Glutamatergic neuron (in vitro differentiated cells): ENCODE data around the gene ST7L. TPM values are rescaled to one million over a fixed set of nuclear protein-coding genes. Genes with fewer than 3 reads are reported as not detected.
"Not testable (repeated sequence)": the region's sequence is repeated elsewhere in the genome, so short reads cannot be mapped to it uniquely, and the experiment has no call there.

Experiments
- DNase-seq: peaks from one replicate; pipeline ENCODE4 v3.0.0; 2022
- H3K27ac Mint-ChIP-seq: one replicate; pipeline ENCODE4 v1.8.0; 2020; ENCODE audit warnings: mild to moderate bottlenecking, mixed read lengths, inconsistent platforms; ENCODE audit not compliant: unreplicated experiment
- H3K27me3 Mint-ChIP-seq: one replicate; pipeline ENCODE4 v1.8.0; 2020; ENCODE audit warnings: mild to moderate bottlenecking, moderate library complexity, mixed read lengths, inconsistent platforms; ENCODE audit not compliant: unreplicated experiment
- H3K36me3 Mint-ChIP-seq: one replicate; pipeline ENCODE4 v1.8.0; 2020; ENCODE audit warnings: mild to moderate bottlenecking, mixed read lengths, inconsistent platforms; ENCODE audit not compliant: unreplicated experiment
- H3K4me1 Mint-ChIP-seq: one replicate; pipeline ENCODE4 v1.8.0; 2020; ENCODE audit warnings: mild to moderate bottlenecking, low read depth, mixed read lengths, inconsistent platforms; ENCODE audit not compliant: unreplicated experiment
- H3K4me3 Mint-ChIP-seq: one replicate; pipeline ENCODE4 v1.8.0; 2020; ENCODE audit warnings: mild to moderate bottlenecking, mixed read lengths, inconsistent platforms; ENCODE audit not compliant: unreplicated experiment
- H3K9me3 Mint-ChIP-seq: one replicate; pipeline ENCODE4 v1.8.0; 2020; ENCODE audit warnings: mild to moderate bottlenecking, moderate library complexity, mixed read lengths, inconsistent platforms; ENCODE audit not compliant: unreplicated experiment
- total RNA-seq: library from RNA; stranded (reverse); fragmentation: NEBNext Ultra II Directional; extraction: Animal tissue kit (Norgen Biotek cat#: 25700); gene quantifications from one replicate; pipeline ENCODE4 v1.2.1, GENCODE V29; 2021; ENCODE audit not compliant: unreplicated experiment
- TF ChIP-seq, protein P1 (sequence below): fragments of 200-600 bp; sonication (generic); IDR thresholded peaks from one replicate; pipeline ENCODE4 v1.5.0; 2021; ENCODE audit not compliant: partially characterized antibody, unreplicated experiment

The ST7L gene
- total RNA-seq, 1 donor from 2014 or later = 28.3 TPM

DNA sequence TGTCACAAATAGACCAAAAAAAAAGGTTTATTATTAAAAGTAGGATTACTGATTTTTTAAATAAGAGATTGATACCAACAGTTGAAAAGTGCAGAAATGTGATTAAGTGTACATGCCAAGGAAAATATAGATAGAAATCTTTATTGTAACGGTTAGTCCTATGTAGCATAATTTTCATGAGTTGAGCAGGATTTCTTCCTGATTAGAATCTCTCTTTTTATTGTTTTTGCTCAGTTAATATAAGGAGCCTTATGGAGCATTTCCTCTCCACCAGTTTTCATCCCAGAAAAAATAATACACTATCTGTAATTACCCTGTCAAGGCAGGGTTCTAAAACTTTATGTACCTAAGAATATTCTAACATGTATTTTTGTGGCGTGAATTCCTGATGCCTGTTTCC is 24.1 kb upstream of the ST7L start:
- no peak for DNase-seq
- Mint-ChIP-seq H3K9me3 (peaks cover 1% of the 10 kb centered on the region), H3K4me3 (no peak overlapping the region), H3K4me1 (peaks cover 2% of the 10 kb centered on the region), H3K27me3 (no peaks in the 10 kb centered on the region), H3K36me3 (peaks cover 4% of the 10 kb centered on the region), H3K27ac (no peak overlapping the region)
- TF ChIP-seq, protein P1, sequence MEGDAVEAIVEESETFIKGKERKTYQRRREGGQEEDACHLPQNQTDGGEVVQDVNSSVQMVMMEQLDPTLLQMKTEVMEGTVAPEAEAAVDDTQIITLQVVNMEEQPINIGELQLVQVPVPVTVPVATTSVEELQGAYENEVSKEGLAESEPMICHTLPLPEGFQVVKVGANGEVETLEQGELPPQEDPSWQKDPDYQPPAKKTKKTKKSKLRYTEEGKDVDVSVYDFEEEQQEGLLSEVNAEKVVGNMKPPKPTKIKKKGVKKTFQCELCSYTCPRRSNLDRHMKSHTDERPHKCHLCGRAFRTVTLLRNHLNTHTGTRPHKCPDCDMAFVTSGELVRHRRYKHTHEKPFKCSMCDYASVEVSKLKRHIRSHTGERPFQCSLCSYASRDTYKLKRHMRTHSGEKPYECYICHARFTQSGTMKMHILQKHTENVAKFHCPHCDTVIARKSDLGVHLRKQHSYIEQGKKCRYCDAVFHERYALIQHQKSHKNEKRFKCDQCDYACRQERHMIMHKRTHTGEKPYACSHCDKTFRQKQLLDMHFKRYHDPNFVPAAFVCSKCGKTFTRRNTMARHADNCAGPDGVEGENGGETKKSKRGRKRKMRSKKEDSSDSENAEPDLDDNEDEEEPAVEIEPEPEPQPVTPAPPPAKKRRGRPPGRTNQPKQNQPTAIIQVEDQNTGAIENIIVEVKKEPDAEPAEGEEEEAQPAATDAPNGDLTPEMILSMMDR = no peak

- H3K4me3 Mint-ChIP-seq, H3K4me1 Mint-ChIP-seq, H3K36me3 Mint-ChIP-seq, H3K9me3 Mint-ChIP-seq, H3K27me3 Mint-ChIP-seq: not testable (repeated sequence)
- DNase-seq = peak; percentile 38
- peak overlapping the region; percentile 77 for H3K27ac Mint-ChIP-seq
These were observed 21.5 kb upstream of the ST7L start for GRCh38 chr1:112640437-112640836.

- Mint-ChIP-seq H3K27ac (peak overlapping the region; percentile 73), H3K9me3 (peaks cover 3% of the 10 kb centered on the region)
- TF ChIP-seq, protein P1 = no peak
These were observed 19.1 kb upstream of the ST7L start for GRCh38 chr1:112638110-112638428.

DNA sequence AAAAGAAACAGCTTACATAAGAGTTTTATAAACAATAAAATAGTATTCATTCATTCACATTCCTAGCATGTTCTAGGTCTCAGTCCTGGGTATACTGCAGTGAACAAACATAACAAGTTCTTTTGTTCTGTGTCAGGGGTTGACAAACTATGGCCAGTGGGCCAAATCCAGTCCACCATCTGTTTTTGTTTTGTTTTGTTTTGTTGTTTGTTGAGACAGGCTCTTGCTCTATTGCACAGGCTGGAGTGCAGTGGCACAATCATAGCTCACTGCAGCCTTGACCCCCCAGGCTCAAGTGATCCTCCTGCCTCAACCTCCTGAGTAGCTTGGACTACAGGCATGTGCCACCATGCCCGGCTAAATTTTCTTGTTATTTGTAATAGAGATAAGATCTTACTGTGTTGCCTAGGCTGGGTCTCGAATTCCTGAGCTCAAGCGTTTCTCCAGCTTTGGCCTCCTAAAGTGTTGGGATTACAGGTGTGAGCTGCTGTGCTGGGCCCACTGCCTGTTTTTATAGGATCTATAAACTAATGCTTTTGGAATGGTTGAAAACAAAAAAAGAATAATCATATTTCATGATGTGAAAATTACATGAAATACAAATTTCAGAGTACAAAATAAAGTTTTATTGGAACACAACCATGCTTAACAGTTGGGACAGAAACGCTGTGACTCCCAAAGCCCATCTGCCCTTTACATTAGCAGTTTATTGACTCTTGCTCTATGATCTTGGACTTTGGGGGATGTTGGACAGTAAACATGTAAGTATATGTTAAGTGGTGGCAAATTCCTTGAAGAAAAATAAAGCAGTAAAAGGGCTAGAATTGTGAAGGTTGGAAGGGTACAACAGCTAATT is 18.5 kb upstream of the ST7L start:
- Mint-ChIP-seq H3K9me3 (peaks cover 3% of the 10 kb centered on the region), H3K4me1 (peaks cover 8% of the 10 kb centered on the region), H3K4me3 (no peak overlapping the region), H3K27me3 (peaks cover under 1% of the 10 kb centered on the region), H3K27ac (peak overlapping the region; percentile 73), H3K36me3 (peaks cover 4% of the 10 kb centered on the region)
- DNase-seq = no peak
- TF ChIP-seq, protein P1 = no peak

More at GRCh38 chr1:112638110-112638428, 19.1 kb upstream of the ST7L start:
- Mint-ChIP-seq H3K27me3 (no peaks in the 10 kb centered on the region), H3K4me1 (peaks cover 8% of the 10 kb centered on the region), H3K4me3 (no peak overlapping the region), H3K36me3 (peaks cover 4% of the 10 kb centered on the region)
- DNase-seq = no peak

GRCh38 chr1:112636597-112637253 is 17.8 kb upstream of the ST7L start:
- no peak for DNase-seq
- peaks cover 2% of the 10 kb centered on the region for H3K27me3 Mint-ChIP-seq
- TF ChIP-seq, protein P1 = no peak
- peaks cover 4% of the 10 kb centered on the region for H3K36me3 Mint-ChIP-seq
- peak overlapping the region; percentile 11 for H3K27ac Mint-ChIP-seq
- peaks cover 3% of the 10 kb centered on the region for H3K9me3 Mint-ChIP-seq
- peaks cover 6% of the 10 kb centered on the region for H3K4me1 Mint-ChIP-seq
- H3K4me3 Mint-ChIP-seq = no peak overlapping the region
